Measurements from ENCODE around the gene HHAT.
"Not testable (repeated sequence)": the region's sequence is repeated elsewhere in the genome, so short reads cannot be mapped to it uniquely, and the experiment has no call there.

HHAT gene

DNA sequence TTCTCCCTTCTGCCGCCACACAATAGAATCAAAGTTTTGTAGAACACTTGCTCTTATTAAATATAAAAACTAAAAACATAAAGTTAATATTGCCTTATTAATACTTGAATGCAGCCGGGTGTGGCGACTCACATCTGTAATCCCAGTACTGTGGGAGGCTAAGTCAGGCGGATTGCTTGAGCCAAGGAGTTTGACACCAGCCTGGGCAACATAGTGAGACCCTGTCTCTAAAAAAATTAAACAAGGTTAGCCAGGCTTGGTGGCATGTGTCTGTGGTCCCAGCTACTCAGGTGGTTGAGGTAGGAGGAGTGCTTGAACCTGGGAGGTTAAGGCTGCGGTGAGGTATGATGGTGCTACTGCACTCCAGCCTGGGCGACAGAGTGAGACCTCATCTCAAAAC lies 13.2 kb upstream of the HHAT start:
- no peak for DNase-seq

- no peak for DNase-seq
Measured at GRCh38 chr1:210321131-210321530, 7.6 kb upstream of the HHAT start.

GRCh38 chr1:210321552-210321951 lies 7.2 kb upstream of the HHAT start:
- DNase-seq, result no peak

GRCh38 chr1:210323957-210324356 lies 4.7 kb upstream of the HHAT start:
- no peak for DNase-seq

GRCh38 chr1:210325026-210325670 lies 3.6 kb upstream of the HHAT start:
- no peak for DNase-seq

- DNase-seq, result no peak
Measured at GRCh38 chr1:210328032-210328745, 513 bp upstream of the HHAT start.

- DNase-seq, result peak; percentile 23
Measured at GRCh38 chr1:210330279-210330866, 1.7 kb downstream of the HHAT start.

DNA sequence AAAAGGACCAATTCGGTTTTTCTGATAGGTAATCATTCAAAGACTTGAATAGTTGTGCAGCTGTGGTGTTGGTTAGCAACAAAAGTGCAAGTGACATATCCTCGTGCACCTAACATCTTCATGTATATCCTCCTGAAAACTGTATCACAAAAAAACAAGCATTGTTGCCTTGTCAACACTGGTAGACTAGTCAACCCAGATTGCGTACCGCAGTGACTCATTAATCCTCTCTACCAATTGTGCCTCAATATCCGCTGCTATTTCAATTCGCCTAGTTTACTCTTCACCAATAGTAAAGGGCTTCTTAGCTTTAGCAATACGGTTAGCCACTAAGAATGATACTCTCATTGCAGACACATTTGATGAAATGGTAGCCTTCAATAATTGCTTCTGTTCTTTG lies 3.5 kb downstream of the HHAT start:
- DNase-seq, result no peak

DNA sequence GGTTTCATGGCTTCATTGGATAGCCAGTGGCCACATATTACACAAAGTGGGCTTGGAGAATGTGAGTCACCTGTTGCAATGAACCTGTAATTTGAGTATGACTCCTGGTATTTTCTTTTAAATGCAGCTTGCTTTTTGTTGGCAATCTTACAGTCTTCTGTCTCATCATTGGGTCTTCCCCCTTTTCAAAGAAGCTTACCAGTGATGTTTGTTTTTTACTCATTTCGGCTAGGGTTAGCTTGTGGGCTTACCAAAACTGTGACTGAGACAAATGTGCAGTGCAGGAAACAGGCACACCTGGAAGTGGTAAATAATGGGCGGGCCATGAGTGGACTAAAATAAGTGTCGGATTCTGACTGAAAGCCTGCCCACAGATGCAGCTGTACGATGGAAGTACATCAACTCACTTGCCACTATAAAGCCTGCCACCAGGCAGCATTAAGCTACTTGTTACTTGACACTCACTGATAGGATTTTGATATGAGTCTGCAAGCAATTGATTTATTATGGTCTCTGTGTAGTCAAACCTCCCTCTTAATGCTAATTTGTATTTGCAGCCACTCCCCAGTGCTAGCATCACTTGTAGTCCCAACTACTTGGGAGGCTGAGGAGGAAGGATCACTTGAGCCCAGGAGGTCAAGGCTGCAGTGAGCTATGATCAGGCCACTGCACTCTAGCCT lies 4.2 kb downstream of the HHAT start:
- peak; percentile 21 for DNase-seq

DNA sequence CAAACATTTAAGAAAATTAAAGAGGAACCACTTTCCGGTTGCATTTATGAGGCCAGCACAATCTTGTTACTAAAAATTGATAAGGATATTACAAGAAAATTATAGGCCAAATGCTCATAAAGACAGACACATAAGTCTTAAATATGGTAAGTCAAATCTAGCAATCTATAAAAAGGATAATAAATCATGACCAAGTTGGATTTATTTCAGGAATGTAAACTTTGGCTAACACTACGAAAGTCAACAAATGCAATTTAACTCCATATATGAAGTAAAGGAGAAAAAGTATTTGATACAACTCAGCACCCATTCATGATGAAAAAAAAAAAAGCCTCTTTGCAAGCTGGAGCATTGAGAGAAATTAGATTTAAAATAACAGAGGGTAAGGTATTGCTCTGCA lies 6.3 kb downstream of the HHAT start:
- no peak for DNase-seq

DNA sequence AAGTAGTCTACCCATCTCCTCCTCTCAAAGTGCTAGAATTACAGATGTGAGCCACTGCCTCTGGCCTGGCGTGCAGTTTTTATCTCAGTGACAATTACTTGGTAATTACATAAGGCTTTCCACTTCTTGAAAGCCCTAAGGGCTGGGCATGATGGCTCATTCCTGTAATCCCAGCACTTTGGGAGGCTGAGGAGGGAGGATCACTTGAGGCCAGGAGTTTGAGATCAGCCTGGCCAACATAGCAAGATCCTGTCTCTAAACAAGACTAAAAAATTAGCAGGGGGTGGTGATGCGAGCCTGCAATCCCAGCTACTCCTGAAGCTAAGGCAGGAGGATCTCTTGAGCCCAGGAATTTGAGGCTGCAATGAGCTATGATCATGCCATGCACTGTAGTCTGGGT lies 7.7 kb downstream of the HHAT start:
- DNase-seq, result no peak

DNA sequence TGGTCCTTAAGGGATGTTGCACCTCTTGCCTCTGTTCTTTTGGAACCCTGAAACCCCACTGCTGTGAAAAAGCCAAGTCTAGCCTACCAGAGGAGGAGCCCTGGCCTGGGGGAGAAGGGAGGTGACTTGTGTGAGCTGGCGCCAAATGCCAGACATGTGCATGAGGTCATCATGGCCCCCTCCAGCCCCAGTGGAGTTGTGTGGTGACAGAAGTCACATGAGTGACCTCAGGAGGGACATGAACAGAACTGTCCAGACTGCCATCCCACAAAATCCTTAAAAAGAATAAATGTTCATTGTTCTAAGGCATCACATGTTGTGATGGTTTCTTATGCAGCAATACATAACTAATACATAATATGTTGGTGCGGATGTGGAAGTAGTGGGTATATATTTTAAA lies 10.8 kb downstream of the HHAT start:
- no peak for DNase-seq

GRCh38 chr1:210340311-210340710 lies 11.6 kb downstream of the HHAT start:
- no peak for DNase-seq

GRCh38 chr1:210340841-210341240 lies 12.1 kb downstream of the HHAT start:
- DNase-seq, result no peak

DNA sequence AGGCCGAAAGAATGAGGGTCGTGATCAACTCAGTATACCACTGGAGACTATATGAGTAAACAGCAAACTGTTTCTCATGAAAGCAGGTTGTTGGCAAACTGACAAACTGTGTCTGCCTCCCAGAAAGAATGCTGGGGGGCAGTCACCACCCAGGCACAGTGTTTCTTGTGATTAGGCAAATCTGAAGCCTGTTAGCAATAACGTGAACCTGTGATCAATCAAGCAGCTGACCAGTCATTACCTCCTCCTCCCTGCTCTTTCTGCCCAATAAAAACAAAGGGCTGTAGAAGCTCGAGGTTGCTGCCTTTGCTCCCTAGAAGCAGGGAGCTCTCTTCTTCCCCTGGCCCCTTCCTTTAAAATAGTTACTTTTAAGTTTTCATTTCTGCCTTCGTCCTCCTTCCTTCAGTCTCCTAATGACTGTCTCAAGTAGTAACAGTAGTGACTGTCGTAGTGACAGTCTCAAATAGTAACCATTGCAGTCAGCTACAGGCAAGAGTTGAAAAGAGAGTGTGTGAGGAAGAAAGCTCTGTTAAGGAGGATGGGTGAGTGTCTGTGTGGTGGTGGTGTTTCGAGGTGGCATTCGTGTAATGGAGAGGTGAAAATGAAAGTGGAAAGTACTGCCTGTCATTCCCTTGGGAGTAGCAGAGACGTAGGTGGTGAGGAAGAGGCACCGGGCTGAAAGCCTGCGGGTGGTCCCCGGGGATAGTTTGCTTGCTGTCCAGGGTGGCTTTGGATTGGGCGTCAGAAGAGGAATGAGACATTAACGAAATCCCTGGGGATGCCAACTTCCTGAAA lies 14.5 kb downstream of the HHAT start:
- no peak for DNase-seq

- DNase-seq, result no peak
Measured at GRCh38 chr1:210344706-210345105, 16.0 kb downstream of the HHAT start.

GRCh38 chr1:210347112-210347511 lies 18.4 kb downstream of the HHAT start:
- DNase-seq, result no peak

- DNase-seq, result no peak
Measured at GRCh38 chr1:210351496-210351895, 22.8 kb downstream of the HHAT start.

- no peak for DNase-seq
Measured at GRCh38 chr1:210352575-210352974, 23.9 kb downstream of the HHAT start.

- DNase-seq, result not testable (repeated sequence)
Measured at GRCh38 chr1:210354305-210354704, 25.6 kb downstream of the HHAT start.

DNA sequence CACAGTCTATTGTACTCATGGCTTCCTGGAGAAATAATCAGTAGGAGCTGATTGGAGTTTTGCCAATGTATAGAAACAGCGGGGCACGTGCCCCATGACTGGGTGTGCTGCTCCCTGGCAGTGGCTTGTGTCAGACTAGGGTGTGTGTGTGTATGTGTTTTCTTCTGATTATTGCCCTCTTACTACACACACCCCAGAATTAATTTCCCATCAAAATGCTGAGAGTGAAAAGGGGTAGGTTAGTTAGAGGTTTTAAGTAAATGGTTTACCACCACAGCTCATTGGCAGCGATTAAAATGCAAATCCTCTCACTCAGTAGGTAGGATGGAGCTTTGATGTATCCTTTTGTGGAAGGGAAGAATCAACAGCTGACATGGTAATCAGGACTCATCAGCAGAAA lies 29.9 kb downstream of the HHAT start:
- DNase-seq, result no peak

GRCh38 chr1:210359255-210359654 lies 30.6 kb downstream of the HHAT start:
- no peak for DNase-seq

DNA sequence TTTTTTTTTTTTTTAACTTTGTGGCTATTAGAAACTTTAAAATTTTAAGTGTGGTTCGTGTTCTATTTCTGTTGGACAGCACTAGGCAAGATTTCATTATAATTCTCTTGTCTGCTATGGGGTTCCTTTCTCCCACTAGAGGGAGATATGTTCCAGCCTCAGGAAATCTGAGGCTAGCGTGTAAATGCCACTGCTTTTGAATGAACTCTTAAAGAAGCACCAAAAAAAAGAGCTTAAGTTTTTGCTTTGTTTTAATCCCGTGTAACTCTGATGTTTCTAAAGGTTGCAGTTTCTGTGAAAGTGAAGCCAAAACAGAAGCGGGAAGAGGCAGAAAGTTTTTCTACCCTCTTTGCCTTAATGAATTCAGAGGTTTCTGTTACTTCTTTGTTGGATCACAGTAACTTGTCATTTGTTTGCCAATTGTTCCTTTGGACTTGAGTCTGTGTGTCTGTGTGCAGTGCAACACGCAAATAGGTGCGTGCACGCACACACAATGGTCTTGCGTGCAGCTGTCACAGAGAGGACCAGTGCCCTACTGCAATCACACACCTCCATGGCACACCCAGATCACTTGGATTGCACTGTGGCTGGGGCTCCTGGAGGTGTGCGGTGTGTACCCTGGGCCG lies 32.3 kb downstream of the HHAT start:
- DNase-seq, result peak; percentile 61

All from fibroblast of upper back skin (primary cell).